ENCODE results near the gene PKP2.

The PKP2 gene

GRCh38 chr12:32761716-32762115, 134.9 kb downstream of the PKP2 start:
- in situ Hi-C loops (cut with MboI; ENCODE audit: low sequenced_read_pairs, unreplicated experiment): loop anchor here (25.0 kb wide), 1 partner anchor 151 kb away; no protein-coding TSS in a partner anchor
- TF ChIP-seq CTCF (IDR thresholded peaks at IDR 0.05; ENCODE audit: borderline replicate concordance, control extremely low read depth, extremely low read depth, insufficient read depth, missing control alignments): no peak

GRCh38 chr12:32757157-32757556, 139.4 kb downstream of the PKP2 start:
- no peak for TF ChIP-seq CTCF (IDR thresholded peaks at IDR 0.05; ENCODE audit: borderline replicate concordance, control extremely low read depth, extremely low read depth, insufficient read depth, missing control alignments)
- in situ Hi-C loops (cut with MboI; ENCODE audit: low sequenced_read_pairs, unreplicated experiment): loop anchor here (10.0 to 25.0 kb wide), 3 partner anchors 155 to 1258 kb away; no protein-coding TSS in a partner anchor
- DNase-seq (ENCODE audit: low spot score): no peak

More at GRCh38 chr12:32761716-32762115, 134.9 kb downstream of the PKP2 start:
- no peak for DNase-seq (ENCODE audit: low spot score)

- TF ChIP-seq CTCF (IDR thresholded peaks at IDR 0.05; ENCODE audit: borderline replicate concordance, control extremely low read depth, extremely low read depth, insufficient read depth, missing control alignments): no peak
- DNase-seq (ENCODE audit: low spot score): no peak
- in situ Hi-C loops (cut with MboI; ENCODE audit: low sequenced_read_pairs, unreplicated experiment): loop anchor here (10.0 to 25.0 kb wide), 3 partner anchors 156 to 1258 kb away; no protein-coding TSS in a partner anchor
Measured at GRCh38 chr12:32756476-32757066, 140.0 kb downstream of the PKP2 start.

- DNase-seq (ENCODE audit: low spot score): peak; percentile 85
- in situ Hi-C loops (cut with MboI; ENCODE audit: low sequenced_read_pairs, unreplicated experiment): loop anchor here (10.0 to 25.0 kb wide), 3 partner anchors 156 to 1259 kb away; no protein-coding TSS in a partner anchor
- TF ChIP-seq CTCF (IDR thresholded peaks at IDR 0.05; ENCODE audit: borderline replicate concordance, control extremely low read depth, extremely low read depth, insufficient read depth, missing control alignments): peak; percentile 76
Measured at GRCh38 chr12:32755654-32756475, 140.7 kb downstream of the PKP2 start, which contains the start of gene YARS2. TSS of gene YARS2 (minus strand) at chr12:32755897. CDS start at chr12:32755874, 23 bp downstream.

GRCh38 chr12:32755051-32755653, 141.4 kb downstream of the PKP2 start:
- in situ Hi-C loops (cut with MboI; ENCODE audit: low sequenced_read_pairs, unreplicated experiment): loop anchor here (10.0 to 25.0 kb wide), 3 partner anchors 157 to 1260 kb away; no protein-coding TSS in a partner anchor
- peak; percentile 96 for TF ChIP-seq CTCF (IDR thresholded peaks at IDR 0.05; ENCODE audit: borderline replicate concordance, control extremely low read depth, extremely low read depth, insufficient read depth, missing control alignments)
- peak; percentile 77 for DNase-seq (ENCODE audit: low spot score)

- no peak for DNase-seq (ENCODE audit: low spot score)
- TF ChIP-seq CTCF (IDR thresholded peaks at IDR 0.05; ENCODE audit: borderline replicate concordance, control extremely low read depth, extremely low read depth, insufficient read depth, missing control alignments): no peak
- in situ Hi-C loops (cut with MboI; ENCODE audit: low sequenced_read_pairs, unreplicated experiment): loop anchor here (10.0 to 25.0 kb wide), 3 partner anchors 158 to 1261 kb away; no protein-coding TSS in a partner anchor
Measured at GRCh38 chr12:32754111-32754510, 142.5 kb downstream of the PKP2 start.
